Medulla oblongata (tissue), 1 donor: Measurements from ENCODE around the gene WBP11.
A peak's percentile ranks its signal among the peaks of the same experiment; 100 is the strongest.

Source experiments
- DNase-seq: peaks from one replicate; pipeline ENCODE4 v3.0.0-alpha.2; 2015; ENCODE audit errors: extremely low spot score

WBP11 gene

GRCh38 chr12:14824012-14824634, 20.8 kb upstream of the WBP11 start:
- no peak for DNase-seq

GRCh38 chr12:14814014-14814413, 10.7 kb upstream of the WBP11 start, which contains the start of gene SMCO3:
TSS of gene SMCO3 (minus strand) at chr12:14814182. CDS start at chr12:14806680, 7,502 bp downstream.
- DNase-seq, result no peak

GRCh38 chr12:14811486-14811885, 8.2 kb upstream of the WBP11 start:
- no peak for DNase-seq

- DNase-seq, result no peak
Measured at GRCh38 chr12:14810953-14811483, 7.7 kb upstream of the WBP11 start.

- no peak for DNase-seq
Measured at GRCh38 chr12:14810167-14810952, 7.1 kb upstream of the WBP11 start.

- no peak for DNase-seq
Measured at GRCh38 chr12:14803830-14804160, 517 bp upstream of the WBP11 start.

GRCh38 chr12:14802721-14803010, 612 bp downstream of the WBP11 start:
- no peak for DNase-seq

- no peak for DNase-seq
Measured at GRCh38 chr12:14802247-14802646, 1.0 kb downstream of the WBP11 start.

- no peak for DNase-seq
Measured at GRCh38 chr12:14795028-14795448, 8.2 kb downstream of the WBP11 start.

GRCh38 chr12:14785568-14785967, 17.7 kb downstream of the WBP11 start:
- DNase-seq, result no peak

- DNase-seq, result peak; percentile 53
Measured at GRCh38 chr12:14784471-14784870, 18.8 kb downstream of the WBP11 start.

GRCh38 chr12:14782756-14783155, 20.5 kb downstream of the WBP11 start:
- no peak for DNase-seq

- no peak for DNase-seq
Measured at GRCh38 chr12:14781563-14781962, 21.7 kb downstream of the WBP11 start.

- peak; percentile 20 for DNase-seq
Measured at GRCh38 chr12:14780859-14781258, 22.4 kb downstream of the WBP11 start.

- no peak for DNase-seq
Measured at GRCh38 chr12:14779834-14780233, 23.4 kb downstream of the WBP11 start.

GRCh38 chr12:14777271-14777670, 26.0 kb downstream of the WBP11 start:
- DNase-seq, result peak; percentile 18

GRCh38 chr12:14776236-14776961, 26.9 kb downstream of the WBP11 start:
- DNase-seq, result peak; percentile 25

- no peak for DNase-seq
Measured at GRCh38 chr12:14775636-14775980, 27.7 kb downstream of the WBP11 start.

- DNase-seq, result peak; percentile 55
Measured at GRCh38 chr12:14774906-14775635, 28.2 kb downstream of the WBP11 start.

GRCh38 chr12:14774074-14774905, 29.0 kb downstream of the WBP11 start:
- peak; percentile 98 for DNase-seq

GRCh38 chr12:14773685-14774073, 29.6 kb downstream of the WBP11 start:
- peak; percentile 14 for DNase-seq
